Measurements from ENCODE around the gene CCNJ.

Gene CCNJ

DNA sequence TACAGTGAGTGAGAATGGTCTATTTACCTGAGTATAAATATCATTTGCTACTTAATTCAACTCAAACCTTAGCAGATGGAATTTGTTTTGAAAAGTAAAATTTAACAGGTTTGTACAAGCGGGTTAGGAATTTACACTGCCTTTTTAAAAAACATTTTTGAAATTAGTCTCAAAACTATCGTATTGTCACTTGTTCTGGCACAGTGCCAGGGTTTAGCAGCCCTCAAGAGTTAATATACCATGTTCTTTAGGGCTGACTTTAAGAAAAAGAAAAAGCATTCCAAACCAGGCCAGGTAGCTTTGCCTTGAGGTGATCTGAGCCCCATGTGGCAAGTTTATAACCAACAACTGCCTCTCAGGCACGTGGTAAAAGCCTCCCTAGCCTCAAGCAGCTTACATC lies 17.8 kb downstream of the CCNJ start:
- TF ChIP-seq FOXP2 (optimal IDR thresholded peaks at IDR 0.05; ENCODE audit: borderline replicate concordance, extremely low read depth, extremely low read length, insufficient read depth): no peak
- TF ChIP-seq SIN3A (IDR thresholded peaks at IDR 0.05; ENCODE audit: borderline replicate concordance, insufficient read depth, low read length): no peak
- TF ChIP-seq, protein P1, sequence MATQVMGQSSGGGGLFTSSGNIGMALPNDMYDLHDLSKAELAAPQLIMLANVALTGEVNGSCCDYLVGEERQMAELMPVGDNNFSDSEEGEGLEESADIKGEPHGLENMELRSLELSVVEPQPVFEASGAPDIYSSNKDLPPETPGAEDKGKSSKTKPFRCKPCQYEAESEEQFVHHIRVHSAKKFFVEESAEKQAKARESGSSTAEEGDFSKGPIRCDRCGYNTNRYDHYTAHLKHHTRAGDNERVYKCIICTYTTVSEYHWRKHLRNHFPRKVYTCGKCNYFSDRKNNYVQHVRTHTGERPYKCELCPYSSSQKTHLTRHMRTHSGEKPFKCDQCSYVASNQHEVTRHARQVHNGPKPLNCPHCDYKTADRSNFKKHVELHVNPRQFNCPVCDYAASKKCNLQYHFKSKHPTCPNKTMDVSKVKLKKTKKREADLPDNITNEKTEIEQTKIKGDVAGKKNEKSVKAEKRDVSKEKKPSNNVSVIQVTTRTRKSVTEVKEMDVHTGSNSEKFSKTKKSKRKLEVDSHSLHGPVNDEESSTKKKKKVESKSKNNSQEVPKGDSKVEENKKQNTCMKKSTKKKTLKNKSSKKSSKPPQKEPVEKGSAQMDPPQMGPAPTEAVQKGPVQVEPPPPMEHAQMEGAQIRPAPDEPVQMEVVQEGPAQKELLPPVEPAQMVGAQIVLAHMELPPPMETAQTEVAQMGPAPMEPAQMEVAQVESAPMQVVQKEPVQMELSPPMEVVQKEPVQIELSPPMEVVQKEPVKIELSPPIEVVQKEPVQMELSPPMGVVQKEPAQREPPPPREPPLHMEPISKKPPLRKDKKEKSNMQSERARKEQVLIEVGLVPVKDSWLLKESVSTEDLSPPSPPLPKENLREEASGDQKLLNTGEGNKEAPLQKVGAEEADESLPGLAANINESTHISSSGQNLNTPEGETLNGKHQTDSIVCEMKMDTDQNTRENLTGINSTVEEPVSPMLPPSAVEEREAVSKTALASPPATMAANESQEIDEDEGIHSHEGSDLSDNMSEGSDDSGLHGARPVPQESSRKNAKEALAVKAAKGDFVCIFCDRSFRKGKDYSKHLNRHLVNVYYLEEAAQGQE (IDR thresholded peaks at IDR 0.05; ENCODE audit: insufficient read depth in 1 of 2, low read depth in 2 of 2, low read length in 2 of 2): no peak
- TF ChIP-seq POLR2AphosphoS5 (IDR thresholded peaks at IDR 0.05; ENCODE audit: low read depth, low read length): no peak
- no peak for TF ChIP-seq TAF1 (IDR thresholded peaks at IDR 0.05; ENCODE audit: borderline replicate concordance, insufficient read depth, low read length)

DNA sequence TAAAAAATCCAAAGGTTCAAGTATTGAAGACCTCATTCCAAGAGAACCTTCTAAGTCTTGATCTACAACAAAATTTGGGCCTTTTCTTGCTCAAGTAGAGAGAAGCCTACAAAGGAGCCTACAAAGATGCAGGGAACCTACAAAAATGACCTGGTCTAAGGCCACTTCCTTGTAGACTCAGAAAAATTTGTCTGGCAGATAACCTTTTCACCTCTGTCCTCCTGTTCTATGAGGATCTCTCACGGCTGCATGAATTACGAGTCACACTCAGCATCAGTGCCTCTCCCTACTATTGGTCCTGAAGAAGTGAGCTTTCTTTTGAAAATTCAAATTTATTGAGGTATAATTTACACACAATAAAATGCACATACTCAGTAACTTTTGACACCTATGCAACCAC lies 29.3 kb downstream of the CCNJ start:
- TF ChIP-seq SIN3A (IDR thresholded peaks at IDR 0.05; ENCODE audit: borderline replicate concordance, insufficient read depth, low read length) (no peak), TAF1 (IDR thresholded peaks at IDR 0.05; ENCODE audit: borderline replicate concordance, insufficient read depth, low read length) (no peak), FOXP2 (optimal IDR thresholded peaks at IDR 0.05; ENCODE audit: borderline replicate concordance, extremely low read depth, extremely low read length, insufficient read depth) (no peak), POLR2AphosphoS5 (IDR thresholded peaks at IDR 0.05; ENCODE audit: low read depth, low read length) (no peak)
- TF ChIP-seq, protein P1 (IDR thresholded peaks at IDR 0.05; ENCODE audit: insufficient read depth in 1 of 2, low read depth in 2 of 2, low read length in 2 of 2): no peak

DNA sequence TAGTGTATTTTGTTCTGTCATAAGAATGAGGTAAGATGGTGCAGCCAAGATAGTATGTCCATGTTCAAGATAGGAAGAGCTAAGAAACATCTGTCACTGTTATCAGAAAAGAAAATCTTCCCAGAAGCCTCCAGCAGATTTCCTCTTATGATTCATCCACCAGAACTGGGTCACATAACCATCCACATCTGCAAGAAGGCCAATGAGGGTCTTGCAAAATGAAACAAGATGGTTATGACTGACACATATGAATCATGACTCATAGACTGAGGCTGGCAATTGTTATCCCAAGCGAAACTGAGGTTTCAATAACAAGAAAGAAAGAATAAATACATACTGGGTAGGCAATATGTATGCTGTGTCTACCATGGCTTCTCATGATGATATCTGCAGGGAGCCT lies 30.3 kb downstream of the CCNJ start:
- TF ChIP-seq FOXP2 (optimal IDR thresholded peaks at IDR 0.05; ENCODE audit: borderline replicate concordance, extremely low read depth, extremely low read length, insufficient read depth): no peak
- TF ChIP-seq SIN3A (IDR thresholded peaks at IDR 0.05; ENCODE audit: borderline replicate concordance, insufficient read depth, low read length): no peak
- TF ChIP-seq TAF1 (IDR thresholded peaks at IDR 0.05; ENCODE audit: borderline replicate concordance, insufficient read depth, low read length): no peak
- TF ChIP-seq, protein P1 (IDR thresholded peaks at IDR 0.05; ENCODE audit: insufficient read depth in 1 of 2, low read depth in 2 of 2, low read length in 2 of 2): no peak
- no peak for TF ChIP-seq POLR2AphosphoS5 (IDR thresholded peaks at IDR 0.05; ENCODE audit: low read depth, low read length)

DNA sequence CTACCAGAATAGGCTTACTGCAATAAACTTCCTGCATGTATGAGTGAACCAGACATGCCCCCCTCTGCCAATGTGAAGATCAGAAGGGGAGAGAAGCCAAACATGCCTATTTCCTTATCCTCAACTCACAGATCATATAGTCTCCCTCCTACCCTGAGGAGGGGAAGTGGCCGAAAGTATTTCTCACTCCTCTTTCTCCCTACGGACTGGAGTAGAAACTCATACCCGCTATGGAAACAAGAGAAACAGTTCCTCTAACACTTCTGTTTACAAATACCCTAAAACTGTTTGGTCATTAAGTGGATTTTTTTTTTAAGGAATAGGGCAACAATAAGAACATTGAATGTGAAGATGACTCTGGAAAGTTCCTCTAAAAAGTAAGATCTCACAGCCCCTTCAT lies 31.4 kb downstream of the CCNJ start:
- TF ChIP-seq, protein P1 (IDR thresholded peaks at IDR 0.05; ENCODE audit: insufficient read depth in 1 of 2, low read depth in 2 of 2, low read length in 2 of 2): no peak
- TF ChIP-seq TAF1 (IDR thresholded peaks at IDR 0.05; ENCODE audit: borderline replicate concordance, insufficient read depth, low read length): no peak
- no peak for TF ChIP-seq SIN3A (IDR thresholded peaks at IDR 0.05; ENCODE audit: borderline replicate concordance, insufficient read depth, low read length)
- no peak for TF ChIP-seq FOXP2 (optimal IDR thresholded peaks at IDR 0.05; ENCODE audit: borderline replicate concordance, extremely low read depth, extremely low read length, insufficient read depth)
- no peak for TF ChIP-seq POLR2AphosphoS5 (IDR thresholded peaks at IDR 0.05; ENCODE audit: low read depth, low read length)

DNA sequence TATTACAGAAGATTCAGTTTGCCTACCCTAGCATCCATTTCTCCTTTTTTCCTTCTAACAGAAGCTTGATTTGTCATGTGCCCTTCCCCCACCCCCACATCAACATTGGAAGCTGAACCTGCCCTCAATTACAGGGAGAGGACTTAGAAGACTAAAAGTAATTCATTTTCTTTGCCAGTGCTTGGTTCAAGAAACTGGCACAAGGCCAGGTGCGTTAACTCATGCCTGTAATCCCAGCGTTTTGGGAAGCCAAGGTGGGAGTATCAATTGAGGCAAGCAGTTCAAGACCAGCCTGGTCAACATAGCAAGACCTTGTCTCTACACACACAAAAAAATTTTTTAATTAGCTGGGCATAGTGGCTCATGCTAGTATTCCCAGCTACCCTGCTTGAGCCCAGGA lies 32.6 kb downstream of the CCNJ start:
- no peak for TF ChIP-seq FOXP2 (optimal IDR thresholded peaks at IDR 0.05; ENCODE audit: borderline replicate concordance, extremely low read depth, extremely low read length, insufficient read depth)
- TF ChIP-seq, protein P1 (IDR thresholded peaks at IDR 0.05; ENCODE audit: insufficient read depth in 1 of 2, low read depth in 2 of 2, low read length in 2 of 2): no peak

Measured in PFSK-1 (cell line).